Fibroblast of lung (primary cell): Measurements from ENCODE around the gene ARID1B. TPM values are rescaled to one million over a fixed set of nuclear protein-coding genes. Genes with fewer than 3 reads are reported as not detected.

Source experiments
- DNase-seq, 2 donors: peaks; one replicate each; pipeline versions ENCODE4 v3.0.0 to v3.0.0-alpha.2; 2010; ENCODE audit warnings: low read depth in 2 of 2
- H2AFZ ChIP-seq: 2 replicates; pipeline ENCODE4 v1.5.1; 2012; ENCODE audit warnings: low read length, control low read depth, inconsistent platforms
- H3K27ac ChIP-seq: 2 replicates; pipeline ENCODE4 v1.5.1; 2011; ENCODE audit warnings: low read length, control low read depth; ENCODE audit not compliant: insufficient read depth
- H3K27me3 ChIP-seq: 2 replicates; pipeline ENCODE4 v1.5.1; 2011; ENCODE audit warnings: mild to moderate bottlenecking, low read length; ENCODE audit not compliant: control insufficient read depth, insufficient read depth
- H3K36me3 ChIP-seq: 2 replicates; pipeline ENCODE4 v1.5.1; 2011; ENCODE audit warnings: low read length; ENCODE audit not compliant: control insufficient read depth, insufficient read depth
- H3K4me1 ChIP-seq: 2 replicates; pipeline ENCODE4 v1.5.1; 2011; ENCODE audit warnings: low read length; ENCODE audit not compliant: control insufficient read depth, insufficient read depth; ENCODE audit errors: extremely low read depth
- H3K4me2 ChIP-seq: 2 replicates; pipeline ENCODE4 v1.5.1; 2011; ENCODE audit warnings: low read length, control low read depth; ENCODE audit not compliant: insufficient read depth; ENCODE audit errors: extremely low read depth
- H3K4me3 ChIP-seq, 4 experiments: fragments of 200-600 bp in 1 of 4; sonication (generic) in 1 of 4; replicated peaks in 1 of 4; 2 replicates each; pipeline ENCODE4 v1.5.1; 2011 to 2016; ENCODE audit warnings: low read length in 4 of 4, low read depth in 3 of 4, mild to moderate bottlenecking in 3 of 4, control low read depth in 2 of 4, inconsistent platforms in 1 of 4, mixed read lengths in 1 of 4; ENCODE audit not compliant: insufficient read depth in 1 of 4; ENCODE audit errors: control extremely low read depth in 1 of 4
- H3K79me2 ChIP-seq: 2 replicates; pipeline ENCODE4 v1.5.1; 2012; ENCODE audit warnings: mild to moderate bottlenecking, low read length, inconsistent platforms; ENCODE audit not compliant: control insufficient read depth, insufficient read depth
- H3K9ac ChIP-seq: 2 replicates; pipeline ENCODE4 v1.5.1; 2011; ENCODE audit warnings: mild to moderate bottlenecking, low read length, control low read depth; ENCODE audit not compliant: insufficient read depth
- H3K9me3 ChIP-seq: 2 replicates; pipeline ENCODE4 v1.5.1; 2012; ENCODE audit warnings: low read depth, low read length; ENCODE audit not compliant: control insufficient read depth, insufficient read depth
- H4K20me1 ChIP-seq: 2 replicates; pipeline ENCODE4 v1.5.1; 2011; ENCODE audit warnings: low read length; ENCODE audit not compliant: control insufficient read depth, insufficient read depth; ENCODE audit errors: extremely low read depth
- CTCF ChIP-seq, 2 donors: IDR thresholded peaks in 1 of 2; conservative IDR thresholded peaks in 1 of 2; 1 replicate in 1 of 2; 2 replicates in 1 of 2; pipeline ENCODE4 v1.5.1; 2011 to 2012; ENCODE audit warnings: low read length in 2 of 2, control low read depth in 1 of 2, inconsistent platforms in 1 of 2, low read depth in 1 of 2, mild to moderate bottlenecking in 1 of 2
- EZH2 ChIP-seq: IDR thresholded peaks from 2 replicates; pipeline ENCODE4 v1.5.1; 2012; ENCODE audit warnings: low read length, control low read depth, mild to moderate bottlenecking; ENCODE audit errors: missing control alignments
- polyA plus RNA-seq, 2 donors: library from polyadenylated mRNA; depleted of rRNA in 1 of 2; stranded (reverse) in 1 of 2; unstranded in 1 of 2; fragments of >200 nt; gene quantifications; 2 replicates each; pipeline ENCODE4 v1.2.1, GENCODE V29; 2011 to 2012; ENCODE audit warnings: missing spikeins in 1 of 2
- total RNA-seq: library from RNA; depleted of rRNA; stranded (reverse); fragments of >200 nt; gene quantifications from 2 replicates; pipeline ENCODE4 v1.2.1, GENCODE V29; 2014

The ARID1B gene
- total and polyA plus RNA-seq, 2 donors (not counting 1 experiment from before 2014, with no cell fraction given) = 15.4 to 41.9 TPM

- no peak for DNase-seq
- Histone ChIP-seq H3K36me3 (peaks cover 3% of the 10 kb centered on the region), H3K4me1 (no peaks in the 10 kb centered on the region), H3K4me2 (no peak overlapping the region), H3K27ac (no peak overlapping the region), H4K20me1 (no peaks in the 10 kb centered on the region), H3K27me3 (no peaks in the 10 kb centered on the region), H3K79me2 (no peaks in the 10 kb centered on the region), H3K9ac (no peak overlapping the region), H2AFZ (no peak overlapping the region), H3K9me3 (no peaks in the 10 kb centered on the region), H3K4me3 (no peak overlapping the region)
- TF ChIP-seq CTCF (conservative IDR thresholded peaks at IDR 0.05 in 1 of 2, IDR thresholded peaks at IDR 0.05 in 1 of 2; ENCODE audit: low read depth in 1 of 2, low read length in 2 of 2) = no peak
- no peak for TF ChIP-seq EZH2
Observed at GRCh38 chr6:157172231-157172701, 395.1 kb downstream of the ARID1B start.

GRCh38 chr6:157172830-157173536 is 395.8 kb downstream of the ARID1B start:
- no peak overlapping the region for H3K4me2 ChIP-seq
- no peaks in the 10 kb centered on the region for H3K4me1 ChIP-seq
- peaks cover 2% of the 10 kb centered on the region for H3K36me3 ChIP-seq
- H4K20me1 ChIP-seq = no peaks in the 10 kb centered on the region
- H2AFZ ChIP-seq = no peak overlapping the region
- no peaks in the 10 kb centered on the region for H3K27me3 ChIP-seq
- no peak overlapping the region for H3K4me3 ChIP-seq
- TF ChIP-seq CTCF (conservative IDR thresholded peaks at IDR 0.05 in 1 of 2, IDR thresholded peaks at IDR 0.05 in 1 of 2; ENCODE audit: low read depth in 1 of 2, low read length in 2 of 2) = no peak
- no peak for TF ChIP-seq EZH2
- H3K9ac ChIP-seq = no peak overlapping the region
- no peak overlapping the region for H3K27ac ChIP-seq
- DNase-seq = no peak
- no peaks in the 10 kb centered on the region for H3K9me3 ChIP-seq
- no peaks in the 10 kb centered on the region for H3K79me2 ChIP-seq

- Histone ChIP-seq H3K4me3 (no peak overlapping the region), H3K27ac (no peak overlapping the region), H3K4me1 (no peaks in the 10 kb centered on the region), H3K79me2 (no peaks in the 10 kb centered on the region), H2AFZ (no peak overlapping the region), H3K9me3 (no peaks in the 10 kb centered on the region), H4K20me1 (no peaks in the 10 kb centered on the region), H3K9ac (no peak overlapping the region), H3K4me2 (no peak overlapping the region), H3K27me3 (no peaks in the 10 kb centered on the region), H3K36me3 (peaks cover 2% of the 10 kb centered on the region)
- TF ChIP-seq CTCF (conservative IDR thresholded peaks at IDR 0.05 in 1 of 2, IDR thresholded peaks at IDR 0.05 in 1 of 2; ENCODE audit: low read depth in 1 of 2, low read length in 2 of 2) (no peak), EZH2 (no peak)
- DNase-seq = no peak
Observed at GRCh38 chr6:157173776-157174175, 396.6 kb downstream of the ARID1B start.
